Activated CD4-positive, alpha-beta T cell treated with anti-CD3 and anti-CD28 coated beads for 1 hour (primary cell): ENCODE results near the gene BARD1.
"Not testable (repeated sequence)": the region's sequence is repeated elsewhere in the genome, so short reads cannot be mapped to it uniquely, and the experiment has no call there.

ENCODE experiments used
- DNase-seq: peaks from one replicate; pipeline ENCODE4 v3.0.0-alpha.2; 2020

The BARD1 gene

GRCh38 chr2:214753455-214753854 lies 56.0 kb downstream of the BARD1 start:
- DNase-seq: no peak

- no peak for DNase-seq
Observed at GRCh38 chr2:214750529-214750928, 59.0 kb downstream of the BARD1 start.

GRCh38 chr2:214747992-214748391 lies 61.5 kb downstream of the BARD1 start:
- DNase-seq: no peak

- DNase-seq: no peak
Observed at GRCh38 chr2:214742119-214742518, 67.4 kb downstream of the BARD1 start.

GRCh38 chr2:214740867-214741395 lies 68.6 kb downstream of the BARD1 start:
- no peak for DNase-seq

- DNase-seq: no peak
Observed at GRCh38 chr2:214737188-214737587, 72.3 kb downstream of the BARD1 start.

GRCh38 chr2:214730800-214731407 lies 78.6 kb downstream of the BARD1 start:
- DNase-seq: no peak

GRCh38 chr2:214730248-214730647 lies 79.2 kb downstream of the BARD1 start:
- no peak for DNase-seq

GRCh38 chr2:214724741-214725140 lies 84.7 kb downstream of the BARD1 start:
- no peak for DNase-seq

GRCh38 chr2:214717837-214718236 lies 91.6 kb downstream of the BARD1 start:
- not testable (repeated sequence) for DNase-seq

- no peak for DNase-seq
Observed at GRCh38 chr2:214716811-214717560, 92.5 kb downstream of the BARD1 start.

GRCh38 chr2:214715025-214715424 lies 94.5 kb downstream of the BARD1 start:
- DNase-seq: no peak

- DNase-seq: no peak
Observed at GRCh38 chr2:214713080-214713830, 96.2 kb downstream of the BARD1 start.

- DNase-seq: no peak
Observed at GRCh38 chr2:214710729-214711128, 98.8 kb downstream of the BARD1 start.

GRCh38 chr2:214706986-214707385 lies 102.5 kb downstream of the BARD1 start:
- DNase-seq: no peak

- no peak for DNase-seq
Observed at GRCh38 chr2:214699236-214699635, 110.2 kb downstream of the BARD1 start.

GRCh38 chr2:214696681-214697080 lies 112.8 kb downstream of the BARD1 start:
- DNase-seq: no peak

GRCh38 chr2:214695789-214696188 lies 113.7 kb downstream of the BARD1 start:
- no peak for DNase-seq

- not testable (repeated sequence) for DNase-seq
Observed at GRCh38 chr2:214683557-214683956, 125.9 kb downstream of the BARD1 start.

- DNase-seq: no peak
Observed at GRCh38 chr2:214679736-214680135, 129.7 kb downstream of the BARD1 start.

GRCh38 chr2:214676421-214677089 lies 132.9 kb downstream of the BARD1 start:
- no peak for DNase-seq
